Islet of Langerhans (tissue), 1 donor: ENCODE results near the gene SHISA8.
"Not testable (repeated sequence)": the region's sequence is repeated elsewhere in the genome, so short reads cannot be mapped to it uniquely, and the experiment has no call there.

Experiments
- FAIRE-seq: peaks from one replicate; lab custom pipeline; 2011; peaks lifted over from hg19 to GRCh38; lab: Jason Lieb, UNC

SHISA8 gene

GRCh38 chr22:41915035-41915785 is at the start of gene SHISA8:
Gene SHISA8 (minus strand): TSS chr22:41915074. CDS start chr22:41914667, 407 bp downstream.
- no peak for FAIRE-seq

DNA sequence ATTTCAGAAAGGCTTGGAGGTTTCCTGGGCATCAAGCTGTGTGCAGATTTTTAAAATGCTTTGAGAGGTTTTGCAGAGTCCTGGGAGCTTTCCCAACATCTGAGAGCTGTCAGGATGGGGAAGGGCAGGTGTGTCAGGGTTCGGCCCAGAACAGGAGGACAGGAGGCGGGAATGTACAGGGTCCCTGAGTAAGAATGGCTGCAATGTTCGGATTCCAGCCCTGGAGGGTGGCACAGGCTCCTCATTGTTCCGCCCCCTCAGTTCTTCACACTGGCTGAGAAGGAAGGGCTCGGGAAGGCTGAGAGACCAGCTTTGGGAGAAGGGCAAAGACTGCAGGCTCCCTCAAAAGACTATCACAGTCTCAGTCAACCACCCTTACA is 49.2 kb upstream of the SHISA8 start:
- no peak for FAIRE-seq

DNA sequence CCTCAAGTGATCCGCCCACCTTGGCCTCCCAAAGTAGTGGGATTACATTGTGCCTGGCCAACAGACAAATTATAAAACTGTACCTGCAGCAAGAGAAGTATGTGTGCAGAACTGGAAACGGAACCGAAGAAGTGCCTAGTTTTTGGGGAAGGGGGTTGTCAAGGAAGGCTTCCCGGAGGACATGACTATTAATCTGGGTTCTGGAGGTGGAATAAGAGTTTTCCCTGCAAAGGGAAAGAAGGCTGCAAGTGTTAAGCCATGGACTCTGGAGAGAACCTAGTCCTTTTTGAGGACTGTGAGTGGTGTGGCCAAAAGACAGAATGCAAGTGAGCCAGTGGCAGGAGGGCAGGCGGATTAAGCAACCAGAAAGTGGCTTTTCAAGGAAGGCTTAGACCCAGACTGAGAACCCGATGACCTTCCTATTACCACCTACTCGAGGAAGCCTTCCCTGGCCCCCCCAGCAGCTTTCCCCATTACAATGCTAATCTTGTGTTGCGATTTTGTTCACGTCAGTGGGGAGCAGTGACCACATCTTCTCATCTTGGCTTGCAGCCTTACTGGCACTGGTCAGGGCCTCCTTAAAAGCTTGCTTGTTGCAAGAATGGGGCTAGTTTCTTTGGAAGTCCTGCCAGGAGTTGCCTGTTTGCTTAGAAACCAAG is 48.7 kb upstream of the SHISA8 start:
- FAIRE-seq = no peak

- FAIRE-seq = no peak
Observed at GRCh38 chr22:41957941-41958556, 43.2 kb upstream of the SHISA8 start.

GRCh38 chr22:41952713-41953112 is 37.8 kb upstream of the SHISA8 start:
- no peak for FAIRE-seq

- no peak for FAIRE-seq
Observed at GRCh38 chr22:41951898-41952474, 37.1 kb upstream of the SHISA8 start, which contains the start of gene SMIM45. Gene SMIM45 (plus strand): TSS chr22:41952150.

DNA sequence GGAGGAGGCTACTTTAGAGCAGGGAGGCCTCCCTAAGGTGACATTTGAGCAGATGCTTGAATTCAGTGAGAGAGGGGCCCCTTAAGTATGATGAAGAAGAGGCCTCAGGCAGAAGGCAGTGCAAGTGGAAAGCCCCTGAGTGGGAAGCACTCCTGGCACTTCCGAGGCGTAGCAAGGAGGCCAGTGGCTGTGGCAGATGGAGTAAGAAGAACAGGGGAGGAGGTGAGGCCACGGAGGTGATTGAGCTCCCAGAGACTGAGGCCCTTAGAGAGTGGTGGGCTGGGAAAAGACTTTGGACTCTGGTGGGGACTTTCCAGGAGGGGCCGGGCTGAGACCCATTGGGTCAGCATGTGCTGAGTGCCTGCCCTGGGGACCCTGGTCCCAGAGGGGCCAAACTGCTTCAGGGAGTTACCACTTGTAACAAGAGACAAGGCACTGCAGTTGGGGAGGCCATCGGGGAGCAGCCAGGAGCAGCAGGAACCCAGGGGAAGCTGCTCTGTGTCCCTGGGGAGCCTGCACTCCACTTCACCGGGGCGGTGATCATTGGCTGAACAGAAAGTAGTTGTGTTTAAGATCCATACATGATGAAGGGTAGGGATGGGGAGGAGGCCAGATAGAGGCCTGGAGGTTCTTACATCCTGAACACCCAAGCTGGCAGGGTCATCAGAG is 34.6 kb upstream of the SHISA8 start:
- no peak for FAIRE-seq

GRCh38 chr22:41948928-41949296 is 34.0 kb upstream of the SHISA8 start:
- not testable (repeated sequence) for FAIRE-seq

- no peak for FAIRE-seq
Observed at GRCh38 chr22:41948142-41948541, 33.3 kb upstream of the SHISA8 start.

DNA sequence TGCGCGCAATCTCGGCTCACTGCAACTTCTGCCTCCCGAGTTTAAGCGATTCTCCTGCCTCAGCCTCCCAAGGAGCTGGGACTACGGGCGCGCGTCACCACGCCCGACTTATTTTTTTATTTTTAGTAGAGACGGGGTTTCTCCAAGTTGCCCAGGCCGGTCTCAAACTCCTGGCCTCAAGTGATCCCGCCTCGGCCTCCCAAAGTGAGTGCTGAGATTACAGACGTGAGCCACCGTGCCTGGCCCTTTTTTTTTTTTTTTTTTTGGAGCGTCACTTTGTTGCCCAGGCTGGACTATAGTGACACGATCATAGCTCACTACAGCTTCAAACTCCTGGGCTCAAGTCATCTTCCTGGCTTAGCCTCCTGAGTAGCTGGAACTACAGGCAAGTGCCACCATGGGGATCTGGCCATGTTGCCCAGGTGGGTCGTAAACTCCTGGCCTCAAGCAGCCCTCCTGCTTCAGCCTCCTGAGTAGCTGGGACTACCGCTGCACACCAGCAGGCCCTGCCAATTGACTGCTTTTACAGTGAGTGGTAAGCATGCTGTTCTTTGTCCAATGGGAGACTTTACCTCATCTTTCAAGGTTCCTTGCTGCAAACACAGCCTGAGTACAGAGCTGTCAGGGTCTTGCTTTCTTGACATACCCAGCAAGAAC is 32.7 kb upstream of the SHISA8 start:
- FAIRE-seq = no peak

DNA sequence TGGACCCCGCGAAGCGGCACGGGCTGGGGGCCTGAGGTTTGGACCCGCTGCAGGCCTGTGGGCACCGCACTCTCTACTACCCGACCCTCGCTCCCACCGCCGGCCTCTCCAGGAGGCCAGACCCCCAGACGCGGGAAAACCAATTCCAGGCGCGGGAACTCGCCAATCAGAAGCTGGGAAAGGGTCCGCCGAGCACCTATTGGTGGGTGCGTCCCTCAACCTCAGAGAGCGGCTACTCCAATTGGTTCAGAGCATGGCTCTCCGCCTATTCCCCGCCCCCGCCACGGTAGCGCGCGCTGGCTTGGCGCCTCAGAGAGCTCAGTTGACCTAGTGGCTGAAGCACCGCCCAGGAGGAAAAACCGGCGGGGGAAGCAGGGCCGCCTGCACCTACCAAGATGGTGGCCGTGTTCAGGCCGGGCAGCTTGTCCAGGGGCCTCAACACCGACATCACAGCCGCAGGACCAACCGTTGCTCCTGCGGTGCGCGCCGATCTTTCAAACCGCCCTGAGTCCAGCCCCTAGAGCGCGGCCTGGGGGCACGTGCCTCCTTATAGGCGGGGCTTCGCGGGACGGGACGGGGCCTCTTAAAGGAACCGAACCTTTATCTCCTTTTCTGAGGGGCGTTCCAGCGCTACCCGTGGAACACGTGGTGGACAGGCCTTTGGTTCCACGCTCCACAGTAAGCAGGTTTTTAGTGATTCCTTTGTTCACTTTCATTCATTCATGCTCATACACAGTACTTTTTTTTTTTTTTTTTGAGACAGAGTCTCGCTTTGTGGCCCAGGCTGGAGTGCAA is 32.0 kb upstream of the SHISA8 start, which contains the start of gene CENPM:
Gene CENPM, minus strand, starts transcription at position 524 of the 795 bp plus-strand sequence. Its CDS starts 76 bp downstream, at position 448.
- peak; percentile 69 for FAIRE-seq

GRCh38 chr22:41943661-41944209 is 28.9 kb upstream of the SHISA8 start:
- no peak for FAIRE-seq

DNA sequence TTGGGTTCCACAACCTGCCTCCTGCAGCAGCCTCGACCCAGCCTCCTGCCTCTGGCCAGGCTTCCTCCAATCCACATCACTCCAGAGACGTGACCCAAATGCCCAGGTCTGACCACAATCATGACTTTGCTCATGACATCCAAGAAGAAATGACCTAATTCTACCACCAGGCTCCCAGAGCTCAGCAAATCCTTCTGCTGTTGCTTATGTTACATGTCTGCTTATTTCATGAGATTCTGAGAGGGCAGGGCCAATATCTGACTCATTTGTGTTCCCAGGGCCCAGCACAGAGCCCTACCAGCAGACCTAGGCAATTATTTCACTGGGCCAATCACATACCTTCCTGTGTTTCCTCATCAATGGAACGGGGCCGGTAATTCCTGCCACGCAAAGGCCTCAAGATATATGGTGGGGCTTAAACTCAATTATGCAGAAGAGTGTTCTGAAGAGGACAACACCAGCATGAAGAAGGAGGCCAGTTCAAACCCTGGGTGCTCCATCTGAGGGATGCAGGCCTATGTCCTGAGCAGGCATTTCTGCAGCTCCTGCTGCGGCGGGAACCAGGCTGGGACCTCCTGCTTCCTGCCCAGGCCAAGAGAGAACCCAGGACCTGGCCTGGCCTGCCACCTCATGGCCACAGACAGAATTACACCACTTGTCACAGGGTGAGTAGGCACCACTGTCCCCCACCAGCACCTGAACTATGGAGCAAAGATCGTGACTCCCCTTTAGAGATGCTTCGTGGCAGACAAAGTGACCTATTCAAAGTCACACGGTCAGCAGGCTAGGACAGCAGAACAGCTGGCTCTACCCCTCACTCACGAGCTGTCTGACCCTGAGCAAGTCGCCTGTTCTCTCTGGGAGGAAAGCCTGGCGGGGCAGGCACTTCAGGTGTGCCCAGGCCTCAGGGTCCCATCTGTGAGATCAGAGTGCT is 26.2 kb upstream of the SHISA8 start:
- no peak for FAIRE-seq

- no peak for FAIRE-seq
Observed at GRCh38 chr22:41939981-41940831, 25.3 kb upstream of the SHISA8 start.

DNA sequence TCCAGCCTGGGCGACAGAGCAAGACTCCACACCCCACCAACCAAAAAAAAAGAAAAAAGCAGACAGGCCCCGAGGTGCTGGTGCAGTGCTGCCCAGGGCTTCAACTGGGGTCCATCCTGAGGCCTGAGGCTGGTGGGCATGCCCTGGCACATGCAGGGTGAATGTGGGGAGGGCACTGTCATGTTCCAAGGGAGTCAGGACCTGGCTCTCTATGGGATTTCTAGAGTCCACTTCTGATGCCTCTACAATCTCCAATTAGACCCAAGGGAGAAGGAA is 22.0 kb upstream of the SHISA8 start:
- no peak for FAIRE-seq

DNA sequence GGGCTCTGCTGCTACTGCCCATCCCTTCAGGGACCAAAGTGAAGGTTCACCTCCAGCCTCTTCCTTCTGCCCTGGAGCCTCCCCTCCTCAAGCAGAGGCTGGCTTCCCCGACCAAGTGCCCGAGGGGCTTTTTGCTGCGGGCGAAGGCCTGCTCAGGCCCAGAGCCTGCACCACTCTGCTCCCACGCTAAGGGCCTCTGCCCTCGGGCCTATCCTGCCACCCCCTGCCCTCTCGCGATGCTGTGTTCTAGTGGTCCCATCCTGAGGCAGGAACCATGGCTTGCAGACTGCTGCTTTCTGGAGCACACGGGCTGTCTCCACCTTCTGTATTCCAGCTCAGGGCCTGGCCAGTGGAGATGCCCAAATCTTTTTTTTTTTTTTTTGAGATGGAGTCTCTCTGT is 20.6 kb upstream of the SHISA8 start:
- FAIRE-seq = no peak

- FAIRE-seq = no peak
Observed at GRCh38 chr22:41935015-41935351, 20.1 kb upstream of the SHISA8 start.

DNA sequence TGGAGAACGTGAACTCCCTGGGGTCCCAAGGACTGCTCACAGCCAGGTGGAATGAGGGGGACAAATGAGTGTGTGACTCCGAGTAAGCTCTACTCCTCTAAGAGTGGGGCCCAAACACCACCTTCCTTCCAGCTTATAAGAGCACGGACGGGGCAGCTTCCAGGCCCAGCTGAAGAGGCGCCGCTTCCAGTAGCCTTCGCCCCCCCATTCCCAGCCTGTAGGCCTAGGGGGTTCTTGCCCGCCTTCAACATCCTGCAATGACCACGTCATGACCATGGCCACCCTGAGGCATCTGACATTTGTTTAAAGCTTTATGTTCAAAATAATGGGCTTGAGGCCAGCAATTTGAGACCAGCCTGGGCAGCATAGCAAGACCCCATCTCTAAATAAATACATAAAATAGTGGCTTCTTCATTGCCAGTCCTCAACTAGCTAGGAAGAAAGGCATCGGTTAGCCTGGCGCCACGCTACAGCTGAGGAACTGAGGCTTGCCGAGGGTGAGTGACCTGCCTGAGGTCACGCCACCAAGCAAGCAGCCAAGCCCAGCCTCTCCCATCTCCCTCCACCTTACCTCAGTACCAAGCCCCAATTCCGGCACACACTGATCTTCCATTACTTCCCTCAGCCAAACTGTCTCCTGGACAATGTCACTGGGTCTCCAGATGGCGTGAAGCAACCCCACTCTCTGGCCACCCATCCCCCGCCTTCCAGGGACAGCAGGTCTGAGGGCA is 19.6 kb upstream of the SHISA8 start:
- no peak for FAIRE-seq
